ENCODE data around the gene PIGU.
A peak's percentile ranks its signal among the peaks of the same experiment; 100 is the strongest.
"Not testable (repeated sequence)": the region's sequence is repeated elsewhere in the genome, so short reads cannot be mapped to it uniquely, and the experiment has no call there.

Gene PIGU

GRCh38 chr20:34706912-34707784 lies 30.3 kb upstream of the PIGU start:
- FAIRE-seq (no peak), DNase-seq (ENCODE audit: low spot score) (no peak)

- no peak for DNase-seq (ENCODE audit: low spot score)
- no peak for FAIRE-seq
These were observed 29.5 kb upstream of the PIGU start for GRCh38 chr20:34706302-34706875.

- no peak for FAIRE-seq
These were observed 28.8 kb upstream of the PIGU start for GRCh38 chr20:34705397-34706301.

DNA sequence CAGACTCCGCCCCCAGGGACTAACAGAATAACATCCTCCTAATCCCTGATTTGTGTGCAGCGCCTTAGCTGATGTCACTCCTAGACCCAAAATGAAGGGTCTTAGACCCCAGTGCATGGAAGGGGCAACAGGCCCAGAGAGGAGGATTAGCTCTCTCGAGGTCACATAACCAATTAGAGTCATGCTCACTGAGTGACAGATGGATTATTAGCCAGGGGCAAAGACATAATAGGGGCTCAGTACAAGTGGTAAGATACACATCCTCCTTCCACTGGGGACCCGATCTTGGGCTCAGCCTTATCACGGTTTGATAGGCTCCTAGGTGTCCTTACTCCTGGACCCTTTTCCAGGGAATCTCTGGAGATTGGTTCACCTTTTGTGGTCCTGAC lies 28.1 kb upstream of the PIGU start:
- FAIRE-seq (no peak), DNase-seq (ENCODE audit: low spot score) (no peak)

More at GRCh38 chr20:34705397-34706301, 28.8 kb upstream of the PIGU start:
- DNase-seq (ENCODE audit: low spot score) = no peak

- DNase-seq (ENCODE audit: low spot score) (peak; percentile 91), FAIRE-seq (no peak)
These were observed 27.5 kb upstream of the PIGU start, which contains the start of gene TP53INP2 for GRCh38 chr20:34704177-34705007. TP53INP2 (plus strand) TSS chr20:34704344; CDS start chr20:34708740, 4,396 bp downstream.

- DNase-seq (ENCODE audit: low spot score) = peak; percentile 30
- no peak for FAIRE-seq
These were observed 26.7 kb upstream of the PIGU start for GRCh38 chr20:34703424-34704176.

- no peak for DNase-seq (ENCODE audit: low spot score)
These were observed 26.1 kb upstream of the PIGU start for GRCh38 chr20:34703061-34703423.

DNA sequence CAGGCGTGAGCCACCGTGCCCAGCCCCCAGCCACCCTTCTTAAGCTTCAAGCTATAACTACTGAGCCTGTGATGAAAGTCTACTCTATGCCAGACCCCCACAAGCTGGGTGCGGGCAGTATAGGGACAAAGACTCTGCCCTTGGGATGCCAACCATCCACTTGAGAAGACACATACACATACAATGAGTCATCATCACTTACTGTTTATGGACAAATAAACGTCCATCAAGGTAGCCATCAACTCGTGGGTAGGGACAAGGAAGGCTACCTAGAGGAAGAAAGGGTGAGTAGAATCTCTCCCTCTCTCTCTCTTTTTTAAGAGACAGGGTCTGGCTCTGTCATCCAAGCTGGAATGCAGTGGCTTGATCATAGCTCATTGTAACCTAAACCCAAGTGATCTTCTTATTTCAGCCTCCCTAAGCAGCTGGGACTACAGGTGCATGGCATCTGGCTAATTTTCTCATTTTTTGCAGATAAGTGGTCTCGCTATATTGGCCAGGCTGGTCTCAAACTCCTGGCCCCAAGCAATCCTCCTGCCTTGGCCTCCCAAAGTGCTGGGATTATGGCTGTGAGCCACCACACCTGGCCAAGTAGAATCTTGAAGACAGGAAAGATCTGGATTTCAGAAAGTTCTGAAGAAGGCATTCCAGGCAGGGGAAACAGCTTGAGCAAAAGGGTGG lies 24.7 kb upstream of the PIGU start:
- FAIRE-seq (no peak), DNase-seq (ENCODE audit: low spot score) (peak; percentile 41)

More at GRCh38 chr20:34703061-34703423, 26.1 kb upstream of the PIGU start:
- no peak for FAIRE-seq

GRCh38 chr20:34693414-34693813 lies 16.5 kb upstream of the PIGU start:
- DNase-seq (ENCODE audit: low spot score) = no peak
- FAIRE-seq = no peak

- FAIRE-seq = no peak
These were observed 14.9 kb upstream of the PIGU start for GRCh38 chr20:34691838-34692237.

DNA sequence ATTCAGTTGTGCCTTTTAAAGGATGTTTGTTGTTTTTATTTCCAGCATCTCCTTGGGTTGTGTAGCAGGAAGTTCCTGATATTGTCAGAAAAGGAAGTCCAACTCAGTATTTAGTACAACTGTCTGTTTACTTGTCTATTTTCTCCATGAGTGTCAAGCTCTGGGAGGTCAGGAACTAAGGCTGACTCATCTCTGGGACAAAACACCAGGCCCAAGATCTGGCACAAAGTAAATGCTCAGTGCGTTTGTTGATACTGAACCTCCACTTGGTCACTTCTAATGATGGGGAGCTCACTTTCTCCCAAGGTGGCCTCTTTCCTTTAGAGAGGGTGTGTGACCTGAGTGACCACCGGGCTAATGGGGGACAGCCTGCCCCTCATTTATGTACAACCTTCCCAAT lies 12.6 kb upstream of the PIGU start:
- FAIRE-seq (no peak), DNase-seq (ENCODE audit: low spot score) (no peak)

More at GRCh38 chr20:34691838-34692237, 14.9 kb upstream of the PIGU start:
- DNase-seq (ENCODE audit: low spot score) = no peak

- DNase-seq (ENCODE audit: low spot score) = no peak
- FAIRE-seq = no peak
These were observed 6.8 kb upstream of the PIGU start for GRCh38 chr20:34683667-34684066.

GRCh38 chr20:34680586-34681175 lies 3.8 kb upstream of the PIGU start:
- FAIRE-seq = no peak
- no peak for DNase-seq (ENCODE audit: low spot score)

DNA sequence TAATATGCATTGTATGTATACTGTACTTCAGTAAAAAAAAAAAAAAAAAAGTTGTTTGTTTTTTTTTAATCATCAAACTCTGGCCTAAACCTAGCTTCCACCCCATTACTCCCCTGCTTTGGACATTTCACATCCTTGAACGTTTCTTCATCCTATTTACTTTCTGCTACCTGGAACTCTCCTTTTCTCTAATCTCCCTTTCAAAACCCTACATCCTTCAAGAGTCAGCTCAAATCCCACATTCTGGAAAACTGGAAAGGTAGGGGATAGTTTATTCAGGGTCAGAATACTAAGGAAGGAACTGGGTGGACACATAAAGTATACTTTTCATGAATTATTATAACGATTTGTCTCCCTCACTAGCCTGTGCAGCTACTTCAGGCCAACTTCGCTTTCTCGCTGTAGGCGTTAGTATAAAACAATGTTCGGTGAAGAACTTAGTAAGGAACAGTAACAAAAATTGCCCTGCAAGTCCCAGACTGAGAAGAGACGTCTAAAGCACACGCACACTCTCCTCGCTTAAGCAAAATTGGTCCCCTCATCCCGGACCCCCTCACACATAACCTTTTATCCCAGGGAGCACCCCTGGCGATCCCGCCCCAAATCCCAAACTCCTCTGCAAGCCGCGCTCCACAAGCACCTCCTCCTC lies 775 bp downstream of the PIGU start:
- no peak for FAIRE-seq
- DNase-seq (ENCODE audit: low spot score) = no peak

GRCh38 chr20:34675561-34675960 lies 1.3 kb downstream of the PIGU start:
- DNase-seq (ENCODE audit: low spot score) (no peak), FAIRE-seq (no peak)

DNA sequence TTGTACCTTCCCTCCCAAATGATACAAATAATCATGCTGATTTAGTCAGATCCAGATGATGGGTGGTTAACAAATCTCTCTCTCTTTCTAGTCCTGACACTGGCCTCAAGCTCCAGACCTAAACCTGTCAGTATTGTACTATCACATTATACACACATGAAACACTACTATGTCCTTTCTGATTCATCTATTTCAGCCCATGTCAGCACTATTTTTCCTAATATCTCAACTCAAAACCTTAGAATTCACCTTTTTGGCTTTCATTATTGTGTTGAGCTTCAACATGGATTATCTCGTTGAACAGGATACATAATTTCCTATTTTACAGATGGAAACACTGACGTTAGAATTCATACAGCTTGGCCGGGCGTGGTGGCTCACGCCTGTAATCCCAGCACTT lies 3.5 kb downstream of the PIGU start:
- DNase-seq (ENCODE audit: low spot score) (no peak), FAIRE-seq (no peak)

DNA sequence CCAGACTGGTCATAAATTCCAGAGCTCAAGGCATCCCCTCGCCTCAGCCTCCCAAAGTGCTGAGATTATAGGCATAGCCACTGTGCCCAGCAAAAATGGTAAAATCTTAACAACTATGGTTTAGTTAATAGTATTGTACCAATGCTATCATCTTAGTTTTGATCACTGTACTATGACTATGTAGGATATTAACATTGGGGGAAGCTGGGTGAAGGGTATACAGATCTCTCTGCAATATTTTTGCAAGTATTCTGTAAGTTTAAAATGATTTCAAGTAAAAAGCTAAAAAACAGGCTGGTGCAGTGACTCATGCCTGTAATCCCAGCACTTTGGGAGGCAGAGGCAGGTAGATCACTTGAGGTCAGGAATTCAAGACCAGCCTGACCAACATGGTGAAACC lies 7.8 kb downstream of the PIGU start:
- DNase-seq (ENCODE audit: low spot score) (no peak), FAIRE-seq (no peak)

DNA sequence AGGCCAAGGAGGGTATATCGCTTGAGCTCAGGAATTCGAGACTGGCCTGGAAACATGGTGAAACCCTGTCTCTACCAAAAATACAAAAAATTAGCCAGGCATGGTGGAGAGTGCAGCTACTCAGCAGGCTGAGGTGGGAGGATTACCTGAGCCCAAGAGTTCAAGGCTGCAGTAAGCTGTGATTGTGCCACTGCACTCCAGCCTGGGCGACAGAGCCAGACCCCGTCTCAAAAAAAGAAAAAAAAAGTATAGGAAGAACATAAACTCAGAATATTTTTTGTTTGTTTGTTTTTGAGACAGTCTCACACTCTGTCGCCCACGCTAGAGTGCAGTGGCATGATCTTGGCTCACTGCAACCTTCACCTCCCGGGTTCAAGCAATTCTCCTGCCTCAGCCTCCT lies 12.1 kb downstream of the PIGU start:
- DNase-seq (ENCODE audit: low spot score); FAIRE-seq: not testable (repeated sequence)

Data from urothelium cell line (cell line).